Measurements from ENCODE around the gene TRMT61A.

Gene TRMT61A

GRCh38 chr14:103528587-103529382 lies at the start of gene TRMT61A:
Gene TRMT61A, plus strand, starts transcription at chr14:103529196. Its CDS starts 783 bp downstream, at chr14:103529979.
- peak; percentile 40 for DNase-seq

GRCh38 chr14:103480595-103480994 lies 48.4 kb upstream of the TRMT61A start:
- DNase-seq, result no peak

- DNase-seq, result no peak
Observed at GRCh38 chr14:103483600-103483999, 45.4 kb upstream of the TRMT61A start.

- DNase-seq, result no peak
Observed at GRCh38 chr14:103485504-103485903, 43.5 kb upstream of the TRMT61A start.

- DNase-seq, result no peak
Observed at GRCh38 chr14:103488071-103488470, 40.9 kb upstream of the TRMT61A start.

GRCh38 chr14:103488960-103489359 lies 40.0 kb upstream of the TRMT61A start:
- DNase-seq, result no peak

- DNase-seq, result no peak
Observed at GRCh38 chr14:103489621-103490020, 39.4 kb upstream of the TRMT61A start.

GRCh38 chr14:103491691-103492090 lies 37.3 kb upstream of the TRMT61A start:
- no peak for DNase-seq

- DNase-seq, result no peak
Observed at GRCh38 chr14:103492156-103492925, 36.7 kb upstream of the TRMT61A start.

- DNase-seq, result no peak
Observed at GRCh38 chr14:103495854-103496253, 33.1 kb upstream of the TRMT61A start.

- DNase-seq, result no peak
Observed at GRCh38 chr14:103496776-103497175, 32.2 kb upstream of the TRMT61A start.

GRCh38 chr14:103499709-103500108 lies 29.3 kb upstream of the TRMT61A start:
- no peak for DNase-seq

- DNase-seq, result no peak
Observed at GRCh38 chr14:103500148-103500990, 28.6 kb upstream of the TRMT61A start.

GRCh38 chr14:103501041-103501870 lies 27.7 kb upstream of the TRMT61A start:
- DNase-seq, result no peak

GRCh38 chr14:103501921-103502669 lies 26.9 kb upstream of the TRMT61A start:
- DNase-seq, result no peak

- no peak for DNase-seq
Observed at GRCh38 chr14:103502877-103503276, 26.1 kb upstream of the TRMT61A start.

- DNase-seq, result no peak
Observed at GRCh38 chr14:103503296-103503695, 25.7 kb upstream of the TRMT61A start.

- no peak for DNase-seq
Observed at GRCh38 chr14:103504991-103505565, 23.9 kb upstream of the TRMT61A start.

- no peak for DNase-seq
Observed at GRCh38 chr14:103507751-103508150, 21.2 kb upstream of the TRMT61A start.

- no peak for DNase-seq
Observed at GRCh38 chr14:103508521-103509329, 20.3 kb upstream of the TRMT61A start.

All from GF-D8 (cell line).